SK-N-SH treated with all-trans-retinoic acid at 6 μM for 48 hours (cell line): ENCODE results near the gene CEP131.

Experiments used
- ATAC-seq: fragments of 200-7000 bp; cut with Tn5 transposase; 3 replicates; pipeline ENCODE4 v1.9.1; 2020; ENCODE audit warnings: mild to moderate bottlenecking, moderate library complexity
- ARNTL ChIP-seq: fragments of 450-650 bp; formaldehyde crosslinking; IDR thresholded peaks from 2 replicates; pipeline ENCODE4 v1.5.0; 2020; ENCODE audit warnings: low read depth, mild to moderate bottlenecking, moderate library complexity, borderline replicate concordance
- CSDC2 ChIP-seq: fragments of 250-450 bp; sonication (Bioruptor Pico); IDR thresholded peaks from 2 replicates; pipeline ENCODE4 v1.5.0; 2020; ENCODE audit warnings: mild to moderate bottlenecking, moderate library complexity
- ESRRG ChIP-seq: fragments of 250-450 bp; sonication (Bioruptor Pico); IDR thresholded peaks from 2 replicates; pipeline ENCODE4 v1.6.1; 2021; ENCODE audit warnings: mild to moderate bottlenecking
- GLIS3 ChIP-seq: fragments of 250-450 bp; sonication (Bioruptor Pico); IDR thresholded peaks from 2 replicates; pipeline ENCODE4 v1.5.0; 2020; ENCODE audit warnings: mild to moderate bottlenecking, moderate library complexity
- OSR1 ChIP-seq: fragments of 250-450 bp; sonication (Bioruptor Pico); IDR thresholded peaks from 2 replicates; pipeline ENCODE4 v1.8.0; 2022; ENCODE audit warnings: moderate library complexity, mild to moderate bottlenecking, inconsistent platforms
- RARB ChIP-seq: fragments of 250-450 bp; sonication (Bioruptor Pico); IDR thresholded peaks from 2 replicates; pipeline ENCODE4 v1.8.0; 2021; ENCODE audit warnings: mild to moderate bottlenecking, moderate library complexity
- SNAI2 ChIP-seq: fragments of 250-450 bp; sonication (Bioruptor Pico); IDR thresholded peaks from 2 replicates; pipeline ENCODE4 v1.5.0; 2020; ENCODE audit warnings: mild to moderate bottlenecking, moderate library complexity
- TCF4 ChIP-seq: fragments of 250-450 bp; sonication (Bioruptor Pico); IDR thresholded peaks from 2 replicates; pipeline ENCODE4 v1.8.0; 2021; ENCODE audit warnings: mild to moderate bottlenecking, moderate library complexity, borderline replicate concordance
- TOX ChIP-seq: fragments of 250-450 bp; sonication (Bioruptor Pico); IDR thresholded peaks from 2 replicates; pipeline ENCODE4 v1.8.0; 2021; ENCODE audit warnings: mild to moderate bottlenecking, moderate library complexity, borderline replicate concordance
- ZC3H10 ChIP-seq: fragments of 250-450 bp; sonication (Bioruptor Pico); IDR thresholded peaks from 2 replicates; pipeline ENCODE4 v1.5.1; 2021; ENCODE audit warnings: mild to moderate bottlenecking, moderate library complexity
- ZFP3 ChIP-seq: fragments of 250-450 bp; sonication (Bioruptor Pico); IDR thresholded peaks from 2 replicates; pipeline ENCODE4 v1.5.0; 2020; ENCODE audit warnings: mild to moderate bottlenecking, moderate library complexity
- ZFP30 ChIP-seq: fragments of 450-650 bp; formaldehyde crosslinking; IDR thresholded peaks from 2 replicates; pipeline ENCODE4 v1.5.0; 2022; ENCODE audit warnings: mild to moderate bottlenecking, moderate library complexity
- ZNF565 ChIP-seq: fragments of 450-650 bp; formaldehyde crosslinking; conservative IDR thresholded peaks from 2 replicates; pipeline ENCODE4 v1.5.0; 2020; ENCODE audit warnings: low read depth, mild to moderate bottlenecking, moderate library complexity
- ZNF70 ChIP-seq: fragments of 450-650 bp; formaldehyde crosslinking; IDR thresholded peaks from 2 replicates; pipeline ENCODE4 v1.5.0; 2020; ENCODE audit warnings: mild to moderate bottlenecking, moderate library complexity
- ZNF8 ChIP-seq: fragments of 450-650 bp; formaldehyde crosslinking; IDR thresholded peaks from 2 replicates; pipeline ENCODE4 v1.5.0; 2020; ENCODE audit warnings: mild to moderate bottlenecking, moderate library complexity
- TF ChIP-seq, protein P1 (sequence below): fragments of 250-450 bp; sonication (Bioruptor Pico); IDR thresholded peaks from 2 replicates; pipeline ENCODE4 v1.5.0; 2020; ENCODE audit warnings: mild to moderate bottlenecking, moderate library complexity
- TF ChIP-seq, protein P2 (sequence below): fragments of 250-450 bp; sonication (Bioruptor Pico); IDR thresholded peaks from 2 replicates; pipeline ENCODE4 v1.8.0; 2020; ENCODE audit warnings: mild to moderate bottlenecking, moderate library complexity, borderline replicate concordance
- TF ChIP-seq, protein P3 (sequence below): fragments of 250-450 bp; sonication (Bioruptor Pico); IDR thresholded peaks from 2 replicates; pipeline ENCODE4 v1.5.1; 2020; ENCODE audit warnings: low read depth, mild to moderate bottlenecking, moderate library complexity
- TF ChIP-seq, protein P4 (sequence below): fragments of 250-450 bp; sonication (Bioruptor Pico); IDR thresholded peaks from 2 replicates; pipeline ENCODE4 v1.8.0; 2021; ENCODE audit warnings: low read depth, mild to moderate bottlenecking, moderate library complexity, borderline replicate concordance
- TF ChIP-seq, protein P5 (sequence below): fragments of 250-450 bp; sonication (Bioruptor Pico); IDR thresholded peaks from 2 replicates; pipeline ENCODE4 v1.5.1; 2021; ENCODE audit warnings: mild to moderate bottlenecking, moderate library complexity

Gene CEP131

DNA sequence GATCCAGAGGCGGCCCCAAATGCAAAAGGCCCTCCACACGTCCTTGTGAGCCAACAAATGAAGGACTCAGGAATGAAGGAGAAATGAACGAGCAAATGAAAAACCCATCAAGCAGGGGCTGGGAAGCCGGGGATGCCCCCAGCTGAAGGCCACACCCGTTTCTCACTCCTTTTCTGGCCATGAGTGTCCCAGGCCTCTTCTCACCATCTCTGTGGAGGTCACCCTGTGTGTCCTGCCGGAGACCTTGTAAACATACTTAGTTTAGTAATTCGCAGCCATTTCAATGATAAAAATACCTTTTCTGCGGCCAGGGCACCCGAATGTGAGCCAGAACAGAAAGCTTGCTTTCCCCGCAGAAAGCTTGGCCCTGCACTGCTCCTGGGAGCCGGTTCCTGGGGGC, 35.6 kb downstream of the CEP131 start (continued):
- TF ChIP-seq, protein P1, sequence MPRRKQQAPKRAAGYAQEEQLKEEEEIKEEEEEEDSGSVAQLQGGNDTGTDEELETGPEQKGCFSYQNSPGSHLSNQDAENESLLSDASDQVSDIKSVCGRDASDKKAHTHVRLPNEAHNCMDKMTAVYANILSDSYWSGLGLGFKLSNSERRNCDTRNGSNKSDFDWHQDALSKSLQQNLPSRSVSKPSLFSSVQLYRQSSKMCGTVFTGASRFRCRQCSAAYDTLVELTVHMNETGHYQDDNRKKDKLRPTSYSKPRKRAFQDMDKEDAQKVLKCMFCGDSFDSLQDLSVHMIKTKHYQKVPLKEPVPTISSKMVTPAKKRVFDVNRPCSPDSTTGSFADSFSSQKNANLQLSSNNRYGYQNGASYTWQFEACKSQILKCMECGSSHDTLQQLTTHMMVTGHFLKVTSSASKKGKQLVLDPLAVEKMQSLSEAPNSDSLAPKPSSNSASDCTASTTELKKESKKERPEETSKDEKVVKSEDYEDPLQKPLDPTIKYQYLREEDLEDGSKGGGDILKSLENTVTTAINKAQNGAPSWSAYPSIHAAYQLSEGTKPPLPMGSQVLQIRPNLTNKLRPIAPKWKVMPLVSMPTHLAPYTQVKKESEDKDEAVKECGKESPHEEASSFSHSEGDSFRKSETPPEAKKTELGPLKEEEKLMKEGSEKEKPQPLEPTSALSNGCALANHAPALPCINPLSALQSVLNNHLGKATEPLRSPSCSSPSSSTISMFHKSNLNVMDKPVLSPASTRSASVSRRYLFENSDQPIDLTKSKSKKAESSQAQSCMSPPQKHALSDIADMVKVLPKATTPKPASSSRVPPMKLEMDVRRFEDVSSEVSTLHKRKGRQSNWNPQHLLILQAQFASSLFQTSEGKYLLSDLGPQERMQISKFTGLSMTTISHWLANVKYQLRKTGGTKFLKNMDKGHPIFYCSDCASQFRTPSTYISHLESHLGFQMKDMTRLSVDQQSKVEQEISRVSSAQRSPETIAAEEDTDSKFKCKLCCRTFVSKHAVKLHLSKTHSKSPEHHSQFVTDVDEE (CRISPR knock-in tag): no peak
- TF ChIP-seq, protein P2, sequence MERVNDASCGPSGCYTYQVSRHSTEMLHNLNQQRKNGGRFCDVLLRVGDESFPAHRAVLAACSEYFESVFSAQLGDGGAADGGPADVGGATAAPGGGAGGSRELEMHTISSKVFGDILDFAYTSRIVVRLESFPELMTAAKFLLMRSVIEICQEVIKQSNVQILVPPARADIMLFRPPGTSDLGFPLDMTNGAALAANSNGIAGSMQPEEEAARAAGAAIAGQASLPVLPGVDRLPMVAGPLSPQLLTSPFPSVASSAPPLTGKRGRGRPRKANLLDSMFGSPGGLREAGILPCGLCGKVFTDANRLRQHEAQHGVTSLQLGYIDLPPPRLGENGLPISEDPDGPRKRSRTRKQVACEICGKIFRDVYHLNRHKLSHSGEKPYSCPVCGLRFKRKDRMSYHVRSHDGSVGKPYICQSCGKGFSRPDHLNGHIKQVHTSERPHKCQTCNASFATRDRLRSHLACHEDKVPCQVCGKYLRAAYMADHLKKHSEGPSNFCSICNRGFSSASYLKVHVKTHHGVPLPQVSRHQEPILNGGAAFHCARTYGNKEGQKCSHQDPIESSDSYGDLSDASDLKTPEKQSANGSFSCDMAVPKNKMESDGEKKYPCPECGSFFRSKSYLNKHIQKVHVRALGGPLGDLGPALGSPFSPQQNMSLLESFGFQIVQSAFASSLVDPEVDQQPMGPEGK: no peak
- TF ChIP-seq GLIS3 (CRISPR knock-in tag): no peak
- no peak for TF ChIP-seq ZNF70 (CRISPR knock-in tag)
- no peak for TF ChIP-seq RARB (CRISPR knock-in tag)
- TF ChIP-seq, protein P3, sequence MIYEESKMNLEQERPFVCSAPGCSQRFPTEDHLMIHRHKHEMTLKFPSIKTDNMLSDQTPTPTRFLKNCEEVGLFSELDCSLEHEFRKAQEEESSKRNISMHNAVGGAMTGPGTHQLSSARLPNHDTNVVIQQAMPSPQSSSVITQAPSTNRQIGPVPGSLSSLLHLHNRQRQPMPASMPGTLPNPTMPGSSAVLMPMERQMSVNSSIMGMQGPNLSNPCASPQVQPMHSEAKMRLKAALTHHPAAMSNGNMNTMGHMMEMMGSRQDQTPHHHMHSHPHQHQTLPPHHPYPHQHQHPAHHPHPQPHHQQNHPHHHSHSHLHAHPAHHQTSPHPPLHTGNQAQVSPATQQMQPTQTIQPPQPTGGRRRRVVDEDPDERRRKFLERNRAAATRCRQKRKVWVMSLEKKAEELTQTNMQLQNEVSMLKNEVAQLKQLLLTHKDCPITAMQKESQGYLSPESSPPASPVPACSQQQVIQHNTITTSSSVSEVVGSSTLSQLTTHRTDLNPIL (CRISPR knock-in tag): no peak
- TF ChIP-seq OSR1 (CRISPR knock-in tag): no peak

DNA sequence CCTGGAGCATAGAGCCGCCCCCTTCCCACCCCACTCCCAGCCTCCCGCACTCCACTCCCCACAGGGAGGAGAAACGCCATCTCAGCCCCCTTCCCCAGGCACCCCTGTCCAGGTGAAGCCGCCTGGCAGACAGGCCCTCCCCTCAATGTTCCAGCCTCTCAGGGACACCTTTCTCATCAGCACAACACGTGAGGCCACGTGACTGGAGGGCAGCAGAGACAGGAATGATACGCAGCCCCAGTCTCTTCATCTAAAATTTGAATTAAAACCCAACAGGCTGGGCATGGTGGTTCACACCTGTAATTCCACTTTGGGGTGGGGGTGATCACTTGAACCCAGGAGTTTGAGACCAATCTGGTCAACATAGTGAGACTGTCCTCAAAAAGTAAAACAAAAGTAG, 36.6 kb downstream of the CEP131 start:
- no peak for TF ChIP-seq CSDC2
- TF ChIP-seq RARB (CRISPR knock-in tag): no peak
- TF ChIP-seq, protein P4, sequence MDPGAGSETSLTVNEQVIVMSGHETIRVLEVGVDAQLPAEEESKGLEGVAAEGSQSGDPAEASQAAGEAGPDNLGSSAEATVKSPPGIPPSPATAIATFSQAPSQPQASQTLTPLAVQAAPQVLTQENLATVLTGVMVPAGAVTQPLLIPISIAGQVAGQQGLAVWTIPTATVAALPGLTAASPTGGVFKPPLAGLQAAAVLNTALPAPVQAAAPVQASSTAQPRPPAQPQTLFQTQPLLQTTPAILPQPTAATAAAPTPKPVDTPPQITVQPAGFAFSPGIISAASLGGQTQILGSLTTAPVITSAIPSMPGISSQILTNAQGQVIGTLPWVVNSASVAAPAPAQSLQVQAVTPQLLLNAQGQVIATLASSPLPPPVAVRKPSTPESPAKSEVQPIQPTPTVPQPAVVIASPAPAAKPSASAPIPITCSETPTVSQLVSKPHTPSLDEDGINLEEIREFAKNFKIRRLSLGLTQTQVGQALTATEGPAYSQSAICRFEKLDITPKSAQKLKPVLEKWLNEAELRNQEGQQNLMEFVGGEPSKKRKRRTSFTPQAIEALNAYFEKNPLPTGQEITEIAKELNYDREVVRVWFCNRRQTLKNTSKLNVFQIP (CRISPR knock-in tag): no peak
- TF ChIP-seq ZC3H10 (CRISPR knock-in tag): no peak
- TF ChIP-seq ZNF8: no peak
- TF ChIP-seq, protein P5, sequence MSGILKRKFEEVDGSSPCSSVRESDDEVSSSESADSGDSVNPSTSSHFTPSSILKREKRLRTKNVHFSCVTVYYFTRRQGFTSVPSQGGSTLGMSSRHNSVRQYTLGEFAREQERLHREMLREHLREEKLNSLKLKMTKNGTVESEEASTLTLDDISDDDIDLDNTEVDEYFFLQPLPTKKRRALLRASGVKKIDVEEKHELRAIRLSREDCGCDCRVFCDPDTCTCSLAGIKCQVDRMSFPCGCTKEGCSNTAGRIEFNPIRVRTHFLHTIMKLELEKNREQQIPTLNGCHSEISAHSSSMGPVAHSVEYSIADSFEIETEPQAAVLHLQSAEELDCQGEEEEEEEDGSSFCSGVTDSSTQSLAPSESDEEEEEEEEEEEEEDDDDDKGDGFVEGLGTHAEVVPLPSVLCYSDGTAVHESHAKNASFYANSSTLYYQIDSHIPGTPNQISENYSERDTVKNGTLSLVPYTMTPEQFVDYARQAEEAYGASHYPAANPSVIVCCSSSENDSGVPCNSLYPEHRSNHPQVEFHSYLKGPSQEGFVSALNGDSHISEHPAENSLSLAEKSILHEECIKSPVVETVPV (CRISPR knock-in tag): no peak
- no peak for TF ChIP-seq ZNF565 (CRISPR knock-in tag)
- no peak for TF ChIP-seq ESRRG (CRISPR knock-in tag)
- no peak for TF ChIP-seq SNAI2 (CRISPR knock-in tag)
- TF ChIP-seq, protein P1 (CRISPR knock-in tag): no peak
- TF ChIP-seq ZFP30 (CRISPR knock-in tag): no peak
- no peak for TF ChIP-seq ZFP3 (CRISPR knock-in tag)
- no peak for TF ChIP-seq OSR1 (CRISPR knock-in tag)
- no peak for TF ChIP-seq GLIS3 (CRISPR knock-in tag)
- TF ChIP-seq TOX (CRISPR knock-in tag): no peak
- no peak for ATAC-seq

DNA sequence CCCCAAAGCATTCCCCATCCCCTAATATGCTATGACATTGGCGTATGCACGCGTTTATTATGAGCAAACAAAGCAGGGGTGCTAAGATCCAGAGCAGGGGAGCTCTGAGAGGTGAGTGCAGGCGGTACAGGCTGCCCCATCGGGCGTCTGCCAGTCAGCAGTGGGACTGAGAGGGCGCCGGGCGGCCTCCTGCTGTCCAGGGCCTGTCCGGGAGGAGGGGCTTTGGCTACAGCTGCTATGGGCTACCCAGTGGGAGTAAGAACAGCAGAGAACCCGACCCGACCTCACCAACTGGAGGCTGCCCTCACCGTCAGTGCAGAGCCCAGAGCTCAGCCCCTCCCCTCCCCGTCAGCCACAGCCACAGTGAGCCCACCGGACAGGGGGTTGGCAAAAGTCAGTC, 38.2 kb downstream of the CEP131 start:
- TF ChIP-seq, protein P4 (CRISPR knock-in tag): no peak
- TF ChIP-seq ZFP30 (CRISPR knock-in tag): no peak
- TF ChIP-seq ESRRG (CRISPR knock-in tag): no peak
- no peak for TF ChIP-seq CSDC2
- no peak for TF ChIP-seq ARNTL (CRISPR knock-in tag)
- TF ChIP-seq, protein P5 (CRISPR knock-in tag): no peak
- TF ChIP-seq, protein P3 (CRISPR knock-in tag): no peak
- no peak for TF ChIP-seq RARB (CRISPR knock-in tag)
- TF ChIP-seq ZNF70 (CRISPR knock-in tag): no peak
- TF ChIP-seq TCF4: no peak
- peak; percentile 19 for ATAC-seq
